OCI-LY1 (cell line): ENCODE data around the gene ASPG.

Experiments
- CTCF ChIP-seq: fragments of 200-600 bp; sonication (generic), shearing (Covaris generic); IDR thresholded peaks from 2 replicates; pipeline ENCODE4 v1.5.1; 2017; ENCODE audit warnings: mild to moderate bottlenecking, antibody characterized with exemption, low read length, moderate library complexity, mixed read lengths
- EZH2 ChIP-seq: fragments of 200-600 bp; sonication (generic), shearing (Covaris generic); IDR thresholded peaks from 2 replicates; pipeline ENCODE4 v1.8.0; 2017; ENCODE audit warnings: borderline replicate concordance, mixed run types, mild to moderate bottlenecking, antibody characterized with exemption, low read length, moderate library complexity, mixed read lengths

DNA sequence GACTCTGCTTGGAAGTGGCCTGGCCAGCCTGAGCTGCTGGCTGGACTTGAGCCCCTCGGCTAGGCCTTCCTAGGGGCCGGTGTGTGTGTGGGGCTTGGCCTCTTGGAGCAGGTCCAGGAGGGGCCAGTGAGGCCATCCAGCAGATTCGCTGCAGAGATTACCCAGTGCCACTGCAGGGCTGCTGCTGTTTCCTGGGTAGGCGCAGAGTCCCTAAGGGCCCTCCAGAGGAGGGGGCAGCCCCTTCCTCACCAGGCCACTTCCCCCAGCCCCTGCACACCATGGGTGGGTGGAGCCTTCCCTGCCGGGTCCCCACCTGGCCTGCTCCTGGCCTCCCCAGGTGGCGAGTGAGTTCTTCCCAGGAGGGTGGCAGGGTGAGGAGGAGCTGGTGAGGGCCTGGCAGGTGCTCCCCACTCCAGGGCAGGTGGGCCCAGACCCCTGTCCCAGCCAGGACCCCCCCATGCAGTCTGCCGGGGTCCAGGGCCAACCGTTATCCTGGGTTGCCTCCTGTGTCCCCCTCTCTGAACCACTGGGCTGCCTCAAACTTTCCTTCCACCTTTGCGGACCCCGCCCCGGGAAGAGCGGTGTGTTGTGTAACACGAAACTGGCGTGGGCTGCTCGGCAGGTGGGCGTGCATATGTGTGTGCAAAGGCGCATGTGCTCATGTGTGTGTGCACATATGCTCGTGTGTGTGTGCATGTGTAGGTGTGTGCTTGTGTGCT is 25.1 kb downstream of the ASPG start:
- TF ChIP-seq EZH2 = no peak
- TF ChIP-seq CTCF = no peak
